ENCODE measurements around the gene MYBBP1A.

MYBBP1A gene

GRCh38 chr17:4527566-4528125 lies 27.5 kb downstream of the MYBBP1A start:
- TF ChIP-seq EP300 (IDR thresholded peaks at IDR 0.05; ENCODE audit: borderline replicate concordance), result no peak
- TF ChIP-seq FOXM1 (IDR thresholded peaks at IDR 0.05; ENCODE audit: borderline replicate concordance, low read depth), result no peak
- TF ChIP-seq CREB1 (IDR thresholded peaks at IDR 0.05; ENCODE audit: low read depth), result no peak
- TF ChIP-seq YY1 (IDR thresholded peaks at IDR 0.05; ENCODE audit: low read depth), result no peak
- TF ChIP-seq RAD21 (IDR thresholded peaks at IDR 0.05; ENCODE audit: low read depth), result no peak
- TF ChIP-seq NFIC (IDR thresholded peaks at IDR 0.05), result no peak
- TF ChIP-seq USF1 (IDR thresholded peaks at IDR 0.05), result no peak
- TF ChIP-seq TCF12 (IDR thresholded peaks at IDR 0.05; ENCODE audit: low read depth), result no peak
- TF ChIP-seq REST (IDR thresholded peaks at IDR 0.05; ENCODE audit: low read depth), result no peak

- TF ChIP-seq FOXM1 (IDR thresholded peaks at IDR 0.05; ENCODE audit: borderline replicate concordance, low read depth) (no peak), RAD21 (IDR thresholded peaks at IDR 0.05; ENCODE audit: low read depth) (no peak)
Measured at GRCh38 chr17:4527134-4527533, 28.1 kb downstream of the MYBBP1A start.

- no peak for TF ChIP-seq NFIC (IDR thresholded peaks at IDR 0.05)
- TF ChIP-seq MAX (IDR thresholded peaks at IDR 0.05), result no peak
- no peak for TF ChIP-seq TAF1 (IDR thresholded peaks at IDR 0.05; ENCODE audit: low read depth)
- TF ChIP-seq TEAD4 (IDR thresholded peaks at IDR 0.05), result no peak
- TF ChIP-seq TCF12 (IDR thresholded peaks at IDR 0.05; ENCODE audit: low read depth), result no peak
- TF ChIP-seq USF1 (IDR thresholded peaks at IDR 0.05), result no peak
- TF ChIP-seq ZBTB7A (IDR thresholded peaks at IDR 0.05; ENCODE audit: low read depth), result no peak
- no peak for TF ChIP-seq CEBPB (IDR thresholded peaks at IDR 0.05)
- no peak for TF ChIP-seq EGR1 (IDR thresholded peaks at IDR 0.05)
- no peak for TF ChIP-seq CREB1 (IDR thresholded peaks at IDR 0.05; ENCODE audit: low read depth)
- TF ChIP-seq YY1 (IDR thresholded peaks at IDR 0.05; ENCODE audit: low read depth), result no peak
- no peak for TF ChIP-seq FOXM1 (IDR thresholded peaks at IDR 0.05; ENCODE audit: borderline replicate concordance, low read depth)
- no peak for TF ChIP-seq RAD21 (IDR thresholded peaks at IDR 0.05; ENCODE audit: low read depth)
- no peak for TF ChIP-seq REST (IDR thresholded peaks at IDR 0.05; ENCODE audit: low read depth)
- no peak for TF ChIP-seq EP300 (IDR thresholded peaks at IDR 0.05; ENCODE audit: borderline replicate concordance)
Measured at GRCh38 chr17:4525691-4526397, 29.3 kb downstream of the MYBBP1A start.

GRCh38 chr17:4523946-4524345 lies 31.2 kb downstream of the MYBBP1A start:
- TF ChIP-seq CEBPB (IDR thresholded peaks at IDR 0.05) (no peak), TEAD4 (IDR thresholded peaks at IDR 0.05) (no peak), FOXM1 (IDR thresholded peaks at IDR 0.05; ENCODE audit: borderline replicate concordance, low read depth) (no peak), TAF1 (IDR thresholded peaks at IDR 0.05; ENCODE audit: low read depth) (no peak), ZBTB7A (IDR thresholded peaks at IDR 0.05; ENCODE audit: low read depth) (no peak), REST (IDR thresholded peaks at IDR 0.05; ENCODE audit: low read depth) (no peak), RAD21 (IDR thresholded peaks at IDR 0.05; ENCODE audit: low read depth) (no peak)

- TF ChIP-seq REST (IDR thresholded peaks at IDR 0.05; ENCODE audit: low read depth) (no peak), TCF12 (IDR thresholded peaks at IDR 0.05; ENCODE audit: low read depth) (no peak), MAX (IDR thresholded peaks at IDR 0.05) (no peak), YY1 (IDR thresholded peaks at IDR 0.05; ENCODE audit: low read depth) (no peak), EGR1 (IDR thresholded peaks at IDR 0.05) (no peak), ZBTB7A (IDR thresholded peaks at IDR 0.05; ENCODE audit: low read depth) (no peak), NFIC (IDR thresholded peaks at IDR 0.05) (no peak), EP300 (IDR thresholded peaks at IDR 0.05; ENCODE audit: borderline replicate concordance) (no peak), TAF1 (IDR thresholded peaks at IDR 0.05; ENCODE audit: low read depth) (no peak)
Measured at GRCh38 chr17:4522661-4523060, 32.5 kb downstream of the MYBBP1A start.

Measured in Ishikawa (cell line).